Activated T-cell treated with anti-CD3 and anti-CD28 coated beads, Interleukin-2, amount 50 U/mL, for 24 hours (primary cell): ENCODE measurements around the gene SHISAL1.

ENCODE experiments used
- DNase-seq: peaks from one replicate; pipeline ENCODE4 v3.0.0-alpha.2; 2020
- H3K27ac Mint-ChIP-seq: 2 replicates; pipeline ENCODE4 v1.8.0; 2020; ENCODE audit warnings: mild to moderate bottlenecking, mixed read lengths
- H3K27me3 Mint-ChIP-seq: 2 replicates; pipeline ENCODE4 v1.8.0; 2020; ENCODE audit warnings: mixed read lengths
- H3K36me3 Mint-ChIP-seq: 2 replicates; pipeline ENCODE4 v1.8.0; 2020; ENCODE audit warnings: low read depth, mixed read lengths
- H3K4me1 Mint-ChIP-seq: 2 replicates; pipeline ENCODE4 v1.8.0; 2020; ENCODE audit warnings: low read depth, mixed read lengths
- H3K4me3 Mint-ChIP-seq: 2 replicates; pipeline ENCODE4 v1.8.0; 2020; ENCODE audit warnings: mild to moderate bottlenecking, moderate library complexity, mixed read lengths
- H3K9me3 Mint-ChIP-seq: 2 replicates; pipeline ENCODE4 v1.8.0; 2020; ENCODE audit warnings: mixed read lengths

SHISAL1 gene

DNA sequence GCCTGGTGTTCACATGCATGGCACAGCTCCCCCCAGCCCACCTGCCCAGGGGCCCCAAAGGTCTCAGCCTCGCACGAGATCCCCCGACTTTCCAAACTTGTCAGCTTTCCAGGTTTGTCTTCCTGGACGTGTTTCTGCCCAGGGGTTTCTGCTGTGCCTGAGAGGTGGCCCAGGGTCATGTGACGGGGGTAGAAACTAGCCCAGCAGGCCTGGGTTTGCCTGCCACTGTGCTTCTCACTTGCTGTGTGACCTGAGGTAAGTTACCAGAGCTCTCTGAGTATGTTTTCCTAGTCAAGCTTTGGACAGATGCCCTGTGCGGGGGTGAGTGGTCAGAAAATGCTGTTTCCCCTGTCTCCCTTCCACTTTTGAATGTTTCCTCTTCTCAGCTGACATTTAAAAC is 38.3 kb upstream of the SHISAL1 start:
- peaks cover 14% of the 10 kb centered on the region for H3K4me1 Mint-ChIP-seq
- peaks cover 52% of the 10 kb centered on the region for H3K27me3 Mint-ChIP-seq
- H3K4me3 Mint-ChIP-seq: no peak overlapping the region
- no peak for DNase-seq
- H3K36me3 Mint-ChIP-seq: no peaks in the 10 kb centered on the region
- H3K9me3 Mint-ChIP-seq: no peaks in the 10 kb centered on the region
- H3K27ac Mint-ChIP-seq: no peak overlapping the region

DNA sequence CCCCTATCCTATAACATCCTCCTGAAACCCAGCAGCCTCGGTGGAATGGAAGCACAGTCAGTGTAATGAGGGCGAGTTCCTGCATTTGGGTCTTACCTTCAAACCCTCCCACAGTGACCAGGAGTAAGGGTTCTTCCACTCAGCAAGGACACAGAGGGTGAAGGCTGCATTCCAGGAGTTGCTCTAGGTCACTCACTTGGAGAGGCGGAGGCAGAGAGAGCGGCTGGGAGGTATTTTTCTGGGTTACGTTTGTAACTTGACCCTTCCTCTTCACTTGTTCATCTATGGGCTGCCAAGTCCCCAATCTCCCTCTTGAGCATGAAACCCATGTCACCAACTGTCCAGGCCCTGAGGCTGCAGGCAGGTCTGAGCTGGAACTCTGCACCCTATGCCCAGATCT is 36.8 kb upstream of the SHISAL1 start:
- Mint-ChIP-seq H3K36me3 (no peaks in the 10 kb centered on the region), H3K27ac (no peak overlapping the region), H3K27me3 (peaks cover 45% of the 10 kb centered on the region), H3K9me3 (no peaks in the 10 kb centered on the region), H3K4me1 (peaks cover 14% of the 10 kb centered on the region), H3K4me3 (no peak overlapping the region)
- DNase-seq: no peak

DNA sequence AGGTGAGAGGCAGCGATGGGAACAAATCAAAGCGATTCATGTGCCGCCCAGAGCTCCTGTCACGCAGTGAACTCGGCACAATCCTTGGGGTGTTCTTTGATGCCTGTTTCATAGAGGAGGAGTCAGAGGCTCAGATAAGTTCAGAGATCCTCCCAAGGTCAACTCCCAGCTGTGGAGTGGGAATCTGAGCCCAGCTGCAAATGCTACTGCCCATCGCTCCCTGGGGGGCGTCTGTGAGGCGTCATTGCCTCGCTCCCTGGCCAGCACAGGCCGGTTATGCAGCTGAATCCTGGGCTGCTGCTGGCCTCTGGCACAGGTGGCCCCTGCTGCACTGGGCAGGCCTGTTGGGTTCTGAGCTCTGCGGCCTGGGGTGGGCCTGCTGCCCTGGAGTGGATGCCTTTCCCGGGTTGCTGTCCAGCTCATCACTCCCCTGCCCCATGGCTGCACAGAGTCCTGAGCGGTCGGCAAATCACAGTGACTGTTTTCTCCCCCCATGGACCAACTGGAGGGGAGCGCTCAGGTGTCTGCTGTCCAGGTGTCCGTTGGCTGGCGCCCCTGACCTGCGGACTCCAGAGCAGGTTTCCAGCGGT is 36.3 kb upstream of the SHISAL1 start:
- Mint-ChIP-seq H3K4me3 (no peak overlapping the region), H3K27ac (no peak overlapping the region), H3K4me1 (peaks cover 14% of the 10 kb centered on the region), H3K36me3 (no peaks in the 10 kb centered on the region), H3K9me3 (no peaks in the 10 kb centered on the region), H3K27me3 (peaks cover 40% of the 10 kb centered on the region)
- DNase-seq: no peak

DNA sequence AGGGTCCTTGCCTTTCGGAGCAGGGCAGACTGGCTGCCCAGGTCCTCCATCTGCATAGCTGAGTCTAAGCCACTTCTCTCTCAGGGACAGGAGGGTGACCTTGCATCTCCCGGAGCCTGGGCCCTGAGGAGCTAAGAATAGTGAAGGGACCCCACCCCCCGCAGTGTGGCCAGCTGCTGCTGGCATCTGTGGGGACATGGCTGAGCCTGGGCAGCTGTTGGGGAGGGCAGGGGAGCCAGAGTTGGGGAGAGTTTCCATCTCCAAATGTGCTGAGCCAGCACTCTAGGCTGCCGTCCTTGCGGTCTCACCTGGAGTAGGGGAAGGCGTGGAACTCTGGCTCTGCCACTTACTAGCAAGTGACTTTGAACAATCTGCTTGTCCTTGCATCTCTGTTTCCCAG is 34.8 kb upstream of the SHISAL1 start:
- peaks cover 25% of the 10 kb centered on the region for H3K27me3 Mint-ChIP-seq
- H3K27ac Mint-ChIP-seq: no peak overlapping the region
- H3K4me3 Mint-ChIP-seq: no peak overlapping the region
- H3K9me3 Mint-ChIP-seq: no peaks in the 10 kb centered on the region
- no peaks in the 10 kb centered on the region for H3K36me3 Mint-ChIP-seq
- no peak for DNase-seq
- H3K4me1 Mint-ChIP-seq: peaks cover 14% of the 10 kb centered on the region

DNA sequence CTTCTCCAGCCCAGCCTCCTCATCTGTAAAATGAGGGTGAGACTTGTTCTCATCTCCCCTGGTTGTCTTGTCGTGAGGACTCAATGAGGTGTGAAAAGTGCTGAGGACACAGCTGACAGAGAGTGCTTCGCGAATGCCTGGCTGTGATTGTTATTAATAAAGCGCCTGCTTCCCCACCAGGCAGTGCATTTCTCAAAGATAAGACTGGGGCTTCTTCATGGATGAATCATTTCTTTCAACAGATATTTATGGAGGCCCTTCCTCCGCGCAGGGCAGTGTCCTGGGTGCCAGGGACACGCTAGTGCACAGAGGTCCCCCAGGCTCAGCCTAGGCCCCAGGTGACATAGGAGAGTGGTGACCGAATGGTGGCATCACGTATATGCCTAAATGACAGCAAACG is 34.3 kb upstream of the SHISAL1 start:
- H3K4me3 Mint-ChIP-seq: no peak overlapping the region
- DNase-seq: no peak
- peaks cover 24% of the 10 kb centered on the region for H3K27me3 Mint-ChIP-seq
- H3K9me3 Mint-ChIP-seq: no peaks in the 10 kb centered on the region
- H3K4me1 Mint-ChIP-seq: peaks cover 12% of the 10 kb centered on the region
- H3K27ac Mint-ChIP-seq: no peak overlapping the region
- no peaks in the 10 kb centered on the region for H3K36me3 Mint-ChIP-seq

DNA sequence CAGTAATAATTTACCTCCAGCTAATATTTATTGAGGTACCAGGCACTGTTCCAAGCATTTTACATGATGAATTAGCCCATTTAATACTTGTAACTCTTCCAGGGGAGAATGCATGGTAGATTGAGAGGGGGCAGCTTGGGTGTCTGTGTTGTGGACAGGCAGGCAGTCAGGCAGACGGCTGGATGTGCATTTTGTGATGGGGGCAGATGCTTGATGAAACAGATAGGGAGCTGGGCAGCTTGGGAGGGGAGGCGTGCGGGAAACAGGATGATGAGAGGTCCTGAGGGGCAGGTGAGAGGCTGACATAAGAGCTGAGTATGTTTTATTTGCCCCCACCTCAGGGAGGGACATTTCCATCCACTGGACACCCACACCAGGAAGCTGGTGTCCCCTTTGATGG is 33.1 kb upstream of the SHISAL1 start:
- no peak overlapping the region for H3K4me3 Mint-ChIP-seq
- no peaks in the 10 kb centered on the region for H3K9me3 Mint-ChIP-seq
- H3K27ac Mint-ChIP-seq: no peak overlapping the region
- no peak for DNase-seq
- peaks cover 15% of the 10 kb centered on the region for H3K27me3 Mint-ChIP-seq
- peaks cover under 1% of the 10 kb centered on the region for H3K4me1 Mint-ChIP-seq
- no peaks in the 10 kb centered on the region for H3K36me3 Mint-ChIP-seq

DNA sequence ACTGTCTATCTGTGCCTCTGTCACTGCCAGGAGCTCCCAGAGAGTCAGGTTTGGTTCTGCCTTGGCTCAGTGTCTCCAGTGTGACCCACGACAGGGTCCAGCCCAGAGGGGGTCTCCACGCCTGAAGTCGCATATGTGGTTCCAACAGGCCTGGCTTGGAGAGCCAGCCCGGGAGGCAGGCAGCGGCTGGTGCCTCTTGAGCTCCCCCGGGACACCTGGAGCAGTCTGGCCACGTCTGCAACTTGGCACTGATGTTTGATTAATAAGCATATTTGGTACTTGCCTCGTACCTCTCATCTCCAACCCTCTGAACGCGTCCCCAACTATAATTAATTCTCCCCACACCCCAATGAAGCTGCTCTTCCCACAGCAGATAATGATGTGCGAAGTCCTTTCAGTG is 31.7 kb upstream of the SHISAL1 start:
- no peak overlapping the region for H3K27ac Mint-ChIP-seq
- no peak overlapping the region for H3K4me3 Mint-ChIP-seq
- peaks cover 6% of the 10 kb centered on the region for H3K27me3 Mint-ChIP-seq
- DNase-seq: no peak
- no peaks in the 10 kb centered on the region for H3K36me3 Mint-ChIP-seq
- H3K4me1 Mint-ChIP-seq: no peaks in the 10 kb centered on the region
- no peaks in the 10 kb centered on the region for H3K9me3 Mint-ChIP-seq

DNA sequence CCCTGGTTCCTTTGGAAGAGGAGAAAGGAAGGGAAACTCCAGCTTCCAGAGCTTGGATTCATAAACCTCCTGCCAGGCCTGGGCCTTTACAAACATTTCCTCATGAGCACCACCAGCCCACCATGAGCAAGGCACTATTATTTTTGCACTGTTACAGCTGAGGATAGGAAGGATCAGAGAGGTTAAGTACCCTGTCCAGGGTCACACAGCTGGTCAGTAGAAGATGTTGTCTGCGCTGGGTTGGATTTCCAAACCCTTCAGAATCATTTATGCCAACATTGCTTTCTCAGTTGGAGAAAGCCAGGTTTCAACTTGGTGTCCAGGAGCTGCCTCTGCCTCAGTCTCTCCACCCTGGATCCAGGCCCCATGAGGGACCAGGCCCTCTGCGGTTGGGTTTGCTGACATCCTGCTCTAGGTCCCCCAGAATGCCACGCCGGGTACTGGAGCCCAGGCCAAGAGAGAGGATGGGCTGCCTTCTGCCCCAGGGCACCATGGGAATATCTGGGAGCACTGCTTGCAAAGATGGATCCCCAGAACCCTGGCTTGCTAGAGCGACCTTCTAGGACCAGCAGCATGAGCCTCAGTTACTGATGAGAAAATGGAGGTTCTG is 29.7 kb upstream of the SHISAL1 start:
- H3K4me3 Mint-ChIP-seq: no peak overlapping the region
- no peaks in the 10 kb centered on the region for H3K27me3 Mint-ChIP-seq
- no peaks in the 10 kb centered on the region for H3K4me1 Mint-ChIP-seq
- H3K27ac Mint-ChIP-seq: no peak overlapping the region
- no peak for DNase-seq
- H3K9me3 Mint-ChIP-seq: no peaks in the 10 kb centered on the region
- no peaks in the 10 kb centered on the region for H3K36me3 Mint-ChIP-seq

DNA sequence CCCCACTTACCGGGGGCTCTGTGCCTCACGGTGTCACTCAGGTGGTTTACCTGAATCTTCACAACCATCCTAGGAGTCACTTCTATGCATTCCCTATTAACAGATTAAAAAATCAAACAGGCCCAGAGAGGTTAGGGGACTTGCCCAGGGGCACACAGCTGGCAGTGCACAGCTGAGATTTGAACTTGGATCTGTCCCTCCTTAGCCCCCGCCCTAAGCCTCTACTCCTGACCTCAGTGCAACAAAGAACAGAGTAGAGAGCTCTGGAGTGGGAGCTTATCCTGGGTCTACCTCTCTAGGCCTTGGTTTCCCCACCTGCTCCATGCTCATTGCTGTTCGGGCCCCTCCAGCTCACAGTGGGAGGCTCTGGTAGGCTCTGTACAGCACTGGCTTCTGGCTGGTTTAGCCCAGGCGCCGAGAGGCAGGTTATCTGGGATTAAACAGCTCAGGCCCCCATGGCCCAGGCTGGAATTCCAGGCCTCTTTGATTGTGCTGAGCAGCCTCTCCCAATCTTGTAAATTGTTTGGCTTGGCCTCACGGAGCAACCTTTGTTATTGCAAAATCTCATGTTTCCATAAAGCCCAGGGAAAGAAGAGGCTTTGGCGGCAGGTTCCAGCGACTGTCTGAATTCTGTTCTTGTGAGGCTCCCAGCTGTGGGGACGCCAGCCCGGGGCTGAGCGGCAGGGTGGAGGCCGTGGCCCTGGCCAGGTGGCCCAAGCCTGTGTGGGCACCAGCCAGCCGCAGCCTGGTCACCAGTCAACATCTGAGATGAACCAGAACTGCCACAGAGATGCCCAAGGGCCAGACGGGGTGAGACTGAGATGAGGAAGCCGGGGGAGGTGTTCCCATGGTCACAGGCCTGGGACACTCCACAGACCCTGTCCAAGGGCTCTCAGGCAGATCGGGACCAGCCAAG is 28.9 kb upstream of the SHISAL1 start:
- no peaks in the 10 kb centered on the region for H3K36me3 Mint-ChIP-seq
- no peaks in the 10 kb centered on the region for H3K9me3 Mint-ChIP-seq
- H3K4me1 Mint-ChIP-seq: no peaks in the 10 kb centered on the region
- no peak for DNase-seq
- no peak overlapping the region for H3K4me3 Mint-ChIP-seq
- no peak overlapping the region for H3K27ac Mint-ChIP-seq
- no peaks in the 10 kb centered on the region for H3K27me3 Mint-ChIP-seq

DNA sequence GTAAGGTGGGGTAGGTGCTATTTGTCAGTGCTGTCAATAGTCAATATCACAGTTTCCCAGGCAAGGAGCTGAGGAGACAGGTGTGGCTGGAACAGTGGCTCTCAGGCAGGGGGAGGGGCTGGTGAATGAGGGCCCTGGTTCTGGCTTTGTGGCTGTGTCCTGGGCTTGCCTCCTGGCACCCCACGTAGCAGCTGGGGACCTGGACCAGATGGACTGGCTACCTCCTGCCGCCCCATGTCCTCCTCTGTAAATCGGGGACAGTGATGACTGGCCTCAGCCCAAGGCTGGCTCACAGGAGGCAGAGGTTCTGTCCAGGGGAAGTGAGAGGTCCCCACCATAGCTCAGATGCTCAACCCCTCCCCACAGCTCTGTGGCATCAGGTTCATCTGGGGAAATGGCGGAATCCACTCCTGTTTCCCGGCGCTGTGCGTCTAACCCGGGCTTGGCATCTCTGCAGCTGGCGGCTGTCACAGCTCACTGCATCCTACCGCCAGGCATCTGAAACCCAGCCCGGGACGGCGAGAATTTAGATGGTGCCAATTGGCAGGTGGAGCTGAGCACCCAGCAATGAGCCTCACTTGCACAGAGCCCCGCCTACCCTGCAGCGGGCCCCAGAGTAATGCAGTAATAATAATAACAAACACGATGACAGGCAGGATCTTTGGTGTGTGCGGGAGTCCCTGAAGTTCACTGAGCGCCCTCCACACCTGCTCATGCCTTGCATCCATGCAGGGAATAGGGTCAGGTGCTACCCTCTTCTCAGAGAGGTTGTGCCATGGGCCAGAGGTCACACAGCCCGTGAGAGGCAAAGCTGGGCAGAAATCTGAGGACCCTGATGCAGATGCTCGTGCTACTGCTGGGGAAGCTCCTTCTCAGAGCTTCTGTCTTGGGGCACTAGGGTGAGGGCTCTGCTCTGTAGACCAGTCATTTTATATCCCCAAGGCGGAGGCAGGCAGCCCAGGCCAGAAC is 27.8 kb upstream of the SHISAL1 start:
- no peak for DNase-seq
- no peaks in the 10 kb centered on the region for H3K4me1 Mint-ChIP-seq
- H3K36me3 Mint-ChIP-seq: no peaks in the 10 kb centered on the region
- H3K9me3 Mint-ChIP-seq: no peaks in the 10 kb centered on the region
- H3K4me3 Mint-ChIP-seq: no peak overlapping the region
- no peaks in the 10 kb centered on the region for H3K27me3 Mint-ChIP-seq
- no peak overlapping the region for H3K27ac Mint-ChIP-seq

DNA sequence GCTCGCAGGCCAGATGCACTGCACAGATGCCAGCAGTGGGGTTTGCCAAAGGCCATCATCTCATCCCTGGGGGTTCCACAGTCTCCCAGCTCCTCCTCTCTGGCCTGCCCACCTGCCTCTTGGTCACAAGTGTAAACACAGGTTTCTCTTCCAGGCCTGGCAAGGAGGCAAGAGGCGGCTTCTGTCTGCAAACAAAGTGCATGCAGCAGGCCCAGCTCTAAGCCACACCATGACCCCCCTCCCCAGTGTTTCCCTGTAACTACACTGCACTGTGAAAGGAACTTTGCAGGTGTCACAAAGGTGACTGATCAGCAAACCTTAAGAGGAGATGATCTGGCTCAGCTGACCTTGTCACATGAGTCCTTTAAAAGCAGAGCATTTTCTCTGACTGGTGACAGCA is 26.2 kb upstream of the SHISAL1 start:
- H3K4me3 Mint-ChIP-seq: no peak overlapping the region
- no peaks in the 10 kb centered on the region for H3K4me1 Mint-ChIP-seq
- no peaks in the 10 kb centered on the region for H3K27me3 Mint-ChIP-seq
- no peaks in the 10 kb centered on the region for H3K9me3 Mint-ChIP-seq
- H3K36me3 Mint-ChIP-seq: no peaks in the 10 kb centered on the region
- H3K27ac Mint-ChIP-seq: no peak overlapping the region
- DNase-seq: no peak

DNA sequence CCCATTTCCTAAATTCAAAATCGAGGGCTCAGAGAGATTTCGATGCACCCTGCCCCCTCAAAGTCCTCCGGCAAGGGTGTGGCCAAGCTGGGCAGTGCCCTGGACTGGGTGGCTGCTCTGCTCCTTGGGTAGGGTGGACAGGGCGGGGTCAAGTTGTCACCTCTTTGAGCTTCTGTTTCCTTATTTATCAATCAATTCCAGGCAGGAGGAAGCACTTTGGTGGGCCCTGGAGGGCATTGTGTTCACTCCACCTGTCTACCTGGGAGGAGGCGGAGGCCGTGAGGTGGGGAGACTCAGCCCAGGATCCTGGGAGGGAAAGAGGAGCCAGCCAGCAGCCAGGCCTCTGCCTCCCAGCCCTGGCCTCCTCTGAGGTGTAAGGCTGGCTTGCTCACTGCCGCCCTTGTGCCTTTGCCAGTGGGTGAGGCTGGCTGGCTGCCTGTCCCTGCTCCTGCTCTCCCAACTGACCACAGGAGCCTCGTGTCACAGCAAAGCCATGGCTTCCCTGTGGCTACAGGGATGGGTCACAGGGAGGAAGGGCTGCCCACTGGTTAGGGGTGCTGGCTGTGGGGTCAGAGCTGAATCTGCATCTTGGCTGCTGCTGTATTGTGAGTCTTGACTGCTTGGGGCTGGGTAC is 25.5 kb upstream of the SHISAL1 start:
- no peak for DNase-seq
- no peak overlapping the region for H3K4me3 Mint-ChIP-seq
- H3K9me3 Mint-ChIP-seq: no peaks in the 10 kb centered on the region
- no peaks in the 10 kb centered on the region for H3K36me3 Mint-ChIP-seq
- no peaks in the 10 kb centered on the region for H3K4me1 Mint-ChIP-seq
- H3K27me3 Mint-ChIP-seq: no peaks in the 10 kb centered on the region
- H3K27ac Mint-ChIP-seq: no peak overlapping the region

DNA sequence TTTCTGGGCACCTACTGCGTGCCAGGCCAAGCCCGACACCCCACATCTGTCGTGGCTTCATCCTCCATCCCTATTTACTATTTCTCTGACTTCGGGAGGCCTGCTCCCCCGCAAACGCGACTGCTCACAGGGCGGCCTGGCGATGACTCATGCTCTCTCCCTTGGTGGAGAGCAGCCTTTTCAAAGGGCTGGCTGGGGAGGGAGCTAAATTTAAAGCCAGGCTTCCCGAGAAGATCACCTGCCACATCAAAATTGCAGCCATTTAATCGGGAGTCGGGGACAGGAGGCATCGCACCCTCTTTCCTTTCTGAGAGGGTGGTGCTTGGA is 24.9 kb upstream of the SHISAL1 start:
- DNase-seq: no peak
- no peaks in the 10 kb centered on the region for H3K36me3 Mint-ChIP-seq

More for the DNA sequence above, 24.9 kb upstream of the SHISAL1 start:
- Mint-ChIP-seq H3K27me3 (no peaks in the 10 kb centered on the region), H3K9me3 (no peaks in the 10 kb centered on the region), H3K4me1 (no peaks in the 10 kb centered on the region), H3K4me3 (no peak overlapping the region), H3K27ac (no peak overlapping the region)
